HEK293 (cell line): ENCODE measurements around the gene FRAS1.

Experiments
- CTCF ChIA-PET: fragments of 350-600 bp; formaldehyde crosslinking; extraction: SDS; loops from one replicate; lab custom pipeline; 2021; ENCODE audit warnings: antibody characterized with exemption; lab: Yijun Ruan, JAX
- POLR2A ChIA-PET: fragments of 300-600 bp; formaldehyde crosslinking; extraction: SDS; loops from one replicate; lab custom pipeline; 2020; ENCODE audit warnings: antibody characterized with exemption, inconsistent platforms; lab: Yijun Ruan, JAX
- H3K27ac ChIP-seq: fragments of 200-500 bp; sonication (Bioruptor generic); 2 replicates; pipeline ENCODE4 v1.5.1; 2014; ENCODE audit warnings: low read depth, low read length, control low read depth, inconsistent platforms; ENCODE audit errors: extremely low read depth
- H3K36me3 ChIP-seq, 2 experiments: fragments of 200-500 bp in 1 of 2; sonication (Bioruptor generic) in 1 of 2; 1 replicate in 1 of 2; 2 replicates in 1 of 2; pipeline ENCODE4 v1.5.1; 2014 to 2017; ENCODE audit warnings: inconsistent platforms in 2 of 2, low read length in 2 of 2; ENCODE audit not compliant: control insufficient read depth in 2 of 2, insufficient read depth in 1 of 2
- H3K4me1 ChIP-seq: fragments of 200-500 bp; sonication (Bioruptor generic); 2 replicates; pipeline ENCODE4 v1.5.1; 2014; ENCODE audit warnings: mild to moderate bottlenecking, low read length, inconsistent platforms; ENCODE audit not compliant: control insufficient read depth, insufficient read depth
- H3K4me3 ChIP-seq: 2 replicates; pipeline ENCODE4 v1.5.1; 2011; ENCODE audit warnings: low read depth, mild to moderate bottlenecking, control low read depth, low read length, moderate library complexity
- H3K9me3 ChIP-seq: fragments of 200-500 bp; sonication (Bioruptor generic); 2 replicates; pipeline ENCODE4 v1.5.1; 2014; ENCODE audit warnings: low read depth, low read length, inconsistent platforms; ENCODE audit not compliant: control insufficient read depth, insufficient read depth
- FEZF1 ChIP-seq: fragments of 450-650 bp; formaldehyde crosslinking; IDR thresholded peaks from 2 replicates; pipeline ENCODE4 v1.5.1; 2016; ENCODE audit warnings: missing biosample characterization, missing genetic modification characterization
- GLIS1 ChIP-seq: fragments of 450-650 bp; formaldehyde crosslinking; IDR thresholded peaks from 2 replicates; pipeline ENCODE4 v1.5.1; 2016; ENCODE audit warnings: missing biosample characterization, missing genetic modification characterization
- MYNN ChIP-seq: fragments of 450-650 bp; formaldehyde crosslinking; IDR thresholded peaks from 2 replicates; pipeline ENCODE4 v1.5.1; 2016; ENCODE audit warnings: missing biosample characterization, missing genetic modification characterization, borderline replicate concordance
- OVOL3 ChIP-seq: fragments of 450-650 bp; formaldehyde crosslinking; IDR thresholded peaks from 2 replicates; pipeline ENCODE4 v1.5.1; 2016; ENCODE audit warnings: missing biosample characterization, missing genetic modification characterization
- SALL2 ChIP-seq: fragments of 450-650 bp; formaldehyde crosslinking; IDR thresholded peaks from 2 replicates; pipeline ENCODE4 v1.5.0; 2017; ENCODE audit warnings: missing biosample characterization, mild to moderate bottlenecking, missing genetic modification characterization, borderline replicate concordance
- ZFP37 ChIP-seq: fragments of 450-650 bp; formaldehyde crosslinking; IDR thresholded peaks from 2 replicates; pipeline ENCODE4 v1.5.1; 2016; ENCODE audit warnings: missing biosample characterization, missing genetic modification characterization
- ZIC2 ChIP-seq: fragments of 450-650 bp; formaldehyde crosslinking; IDR thresholded peaks from 2 replicates; pipeline ENCODE4 v1.5.1; 2016; ENCODE audit warnings: missing biosample characterization, missing genetic modification characterization
- ZNF221 ChIP-seq: fragments of 450-650 bp; formaldehyde crosslinking; IDR thresholded peaks from 2 replicates; pipeline ENCODE4 v1.5.1; 2017; ENCODE audit warnings: missing biosample characterization, missing genetic modification characterization, borderline replicate concordance
- ZNF24 ChIP-seq: fragments of 450-650 bp; formaldehyde crosslinking; IDR thresholded peaks from 2 replicates; pipeline ENCODE4 v1.5.1; 2016; ENCODE audit warnings: missing biosample characterization, missing genetic modification characterization
- ZNF26 ChIP-seq: fragments of 450-650 bp; formaldehyde crosslinking; IDR thresholded peaks from 2 replicates; pipeline ENCODE4 v1.5.1; 2016; ENCODE audit warnings: missing biosample characterization, missing genetic modification characterization
- ZNF280D ChIP-seq: fragments of 450-650 bp; formaldehyde crosslinking; IDR thresholded peaks from 2 replicates; pipeline ENCODE4 v1.5.1; 2016; ENCODE audit warnings: missing biosample characterization, missing genetic modification characterization
- ZNF350 ChIP-seq: fragments of 450-650 bp; formaldehyde crosslinking; IDR thresholded peaks from 2 replicates; pipeline ENCODE4 v1.5.0; 2017; ENCODE audit warnings: missing biosample characterization, mild to moderate bottlenecking, missing genetic modification characterization
- ZNF366 ChIP-seq: fragments of 450-650 bp; formaldehyde crosslinking; conservative IDR thresholded peaks from 2 replicates; pipeline ENCODE4 v1.5.1; 2016; ENCODE audit warnings: missing biosample characterization, missing genetic modification characterization
- ZNF501 ChIP-seq: fragments of 450-650 bp; formaldehyde crosslinking; IDR thresholded peaks from 2 replicates; pipeline ENCODE4 v1.5.1; 2016; ENCODE audit warnings: missing biosample characterization, missing genetic modification characterization
- ZNF529 ChIP-seq: fragments of 450-650 bp; formaldehyde crosslinking; IDR thresholded peaks from 2 replicates; pipeline ENCODE4 v1.5.1; 2017; ENCODE audit warnings: missing genetic modification characterization, missing biosample characterization; ENCODE audit not compliant: insufficient replicate concordance
- ZNF621 ChIP-seq: fragments of 450-650 bp; formaldehyde crosslinking; IDR thresholded peaks from 2 replicates; pipeline ENCODE4 v1.5.1; 2017; ENCODE audit warnings: missing biosample characterization, missing genetic modification characterization
- ZNF623 ChIP-seq: fragments of 450-650 bp; formaldehyde crosslinking; IDR thresholded peaks from 2 replicates; pipeline ENCODE4 v1.5.1; 2016; ENCODE audit warnings: missing biosample characterization, missing genetic modification characterization
- ZNF626 ChIP-seq: fragments of 450-650 bp; sonication (Bioruptor Pico); formaldehyde crosslinking; IDR thresholded peaks from 2 replicates; pipeline ENCODE4 v1.5.1; 2018; ENCODE audit warnings: missing biosample characterization, missing genetic modification characterization, inconsistent platforms
- ZNF629 ChIP-seq: fragments of 450-650 bp; formaldehyde crosslinking; IDR thresholded peaks from 2 replicates; pipeline ENCODE4 v1.5.1; 2017; ENCODE audit warnings: missing biosample characterization, missing genetic modification characterization
- ZNF747 ChIP-seq: fragments of 450-650 bp; formaldehyde crosslinking; IDR thresholded peaks from 2 replicates; pipeline ENCODE4 v1.5.1; 2016; ENCODE audit warnings: missing biosample characterization, missing genetic modification characterization
- ZNF776 ChIP-seq: fragments of 450-650 bp; formaldehyde crosslinking; IDR thresholded peaks from 2 replicates; pipeline ENCODE4 v1.5.0; 2017; ENCODE audit warnings: missing biosample characterization, missing genetic modification characterization, borderline replicate concordance
- ZNF777 ChIP-seq: fragments of 450-650 bp; formaldehyde crosslinking; IDR thresholded peaks from 2 replicates; pipeline ENCODE4 v1.5.1; 2017; ENCODE audit warnings: missing biosample characterization, missing genetic modification characterization, borderline replicate concordance
- ZNF792 ChIP-seq: fragments of 450-650 bp; formaldehyde crosslinking; IDR thresholded peaks from 2 replicates; pipeline ENCODE4 v1.5.1; 2016; ENCODE audit warnings: missing biosample characterization, missing genetic modification characterization
- TF ChIP-seq, protein P1 (sequence below): fragments of 450-650 bp; formaldehyde crosslinking; IDR thresholded peaks from 2 replicates; pipeline ENCODE4 v1.5.1; 2016; ENCODE audit warnings: missing biosample characterization, missing genetic modification characterization, borderline replicate concordance
- TF ChIP-seq, protein P2 (sequence below): fragments of 450-650 bp; IDR thresholded peaks from 2 replicates; pipeline ENCODE4 v1.5.1; 2018; ENCODE audit warnings: missing biosample characterization, missing genetic modification characterization

Gene FRAS1

DNA sequence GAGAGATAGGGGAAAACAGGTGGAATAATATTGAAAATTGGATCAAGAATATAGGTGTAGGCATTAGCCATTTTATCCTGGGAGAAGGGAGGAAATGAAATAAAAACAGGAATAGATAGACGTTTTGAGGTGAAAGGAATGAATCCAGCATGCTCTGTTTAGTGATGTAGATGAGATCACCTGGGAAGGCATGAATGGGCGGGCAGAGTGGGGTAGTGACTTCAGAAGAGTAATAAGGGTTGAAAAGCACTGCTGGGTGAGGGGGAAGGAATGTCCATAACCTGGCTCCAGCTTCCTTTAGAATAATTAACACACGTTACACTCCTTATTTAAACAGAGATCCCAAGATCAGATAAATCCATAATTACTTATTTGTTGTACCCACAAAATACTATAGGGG lies 303.3 kb downstream of the FRAS1 start:
- Histone ChIP-seq H3K27ac (no peak overlapping the region), H3K36me3 (no peaks in the 10 kb centered on the region), H3K4me1 (no peaks in the 10 kb centered on the region; the same call in 1 of the 2 replicates), H3K4me3 (no peak overlapping the region), H3K9me3 (no peaks in the 10 kb centered on the region)
- CTCF ChIA-PET = no interaction called here
- TF ChIP-seq ZNF221 (tag by site-specific recombination) (no peak), ZNF623 (tag by site-specific recombination) (no peak), MYNN (tag by site-specific recombination) (no peak), ZNF776 (tag by site-specific recombination) (no peak), FEZF1 (tag by site-specific recombination) (no peak), ZNF350 (tag by site-specific recombination) (no peak), ZNF629 (tag by site-specific recombination) (no peak), ZNF366 (tag by site-specific recombination) (no peak), OVOL3 (tag by site-specific recombination) (no peak), ZNF501 (tag by site-specific recombination) (no peak), SALL2 (no peak), ZNF792 (no peak), ZNF747 (tag by site-specific recombination) (no peak), ZNF626 (tag by site-specific recombination) (no peak), ZNF26 (tag by site-specific recombination) (no peak)
- TF ChIP-seq, protein P1, sequence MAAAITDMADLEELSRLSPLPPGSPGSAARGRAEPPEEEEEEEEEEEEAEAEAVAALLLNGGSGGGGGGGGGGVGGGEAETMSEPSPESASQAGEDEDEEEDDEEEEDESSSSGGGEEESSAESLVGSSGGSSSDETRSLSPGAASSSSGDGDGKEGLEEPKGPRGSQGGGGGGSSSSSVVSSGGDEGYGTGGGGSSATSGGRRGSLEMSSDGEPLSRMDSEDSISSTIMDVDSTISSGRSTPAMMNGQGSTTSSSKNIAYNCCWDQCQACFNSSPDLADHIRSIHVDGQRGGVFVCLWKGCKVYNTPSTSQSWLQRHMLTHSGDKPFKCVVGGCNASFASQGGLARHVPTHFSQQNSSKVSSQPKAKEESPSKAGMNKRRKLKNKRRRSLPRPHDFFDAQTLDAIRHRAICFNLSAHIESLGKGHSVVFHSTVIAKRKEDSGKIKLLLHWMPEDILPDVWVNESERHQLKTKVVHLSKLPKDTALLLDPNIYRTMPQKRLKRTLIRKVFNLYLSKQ (tag by site-specific recombination) = no peak
- TF ChIP-seq, protein P2, sequence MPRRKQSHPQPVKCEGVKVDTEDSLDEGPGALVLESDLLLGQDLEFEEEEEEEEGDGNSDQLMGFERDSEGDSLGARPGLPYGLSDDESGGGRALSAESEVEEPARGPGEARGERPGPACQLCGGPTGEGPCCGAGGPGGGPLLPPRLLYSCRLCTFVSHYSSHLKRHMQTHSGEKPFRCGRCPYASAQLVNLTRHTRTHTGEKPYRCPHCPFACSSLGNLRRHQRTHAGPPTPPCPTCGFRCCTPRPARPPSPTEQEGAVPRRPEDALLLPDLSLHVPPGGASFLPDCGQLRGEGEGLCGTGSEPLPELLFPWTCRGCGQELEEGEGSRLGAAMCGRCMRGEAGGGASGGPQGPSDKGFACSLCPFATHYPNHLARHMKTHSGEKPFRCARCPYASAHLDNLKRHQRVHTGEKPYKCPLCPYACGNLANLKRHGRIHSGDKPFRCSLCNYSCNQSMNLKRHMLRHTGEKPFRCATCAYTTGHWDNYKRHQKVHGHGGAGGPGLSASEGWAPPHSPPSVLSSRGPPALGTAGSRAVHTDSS (tag by site-specific recombination) = no peak
- POLR2A ChIA-PET = no interaction called here

DNA sequence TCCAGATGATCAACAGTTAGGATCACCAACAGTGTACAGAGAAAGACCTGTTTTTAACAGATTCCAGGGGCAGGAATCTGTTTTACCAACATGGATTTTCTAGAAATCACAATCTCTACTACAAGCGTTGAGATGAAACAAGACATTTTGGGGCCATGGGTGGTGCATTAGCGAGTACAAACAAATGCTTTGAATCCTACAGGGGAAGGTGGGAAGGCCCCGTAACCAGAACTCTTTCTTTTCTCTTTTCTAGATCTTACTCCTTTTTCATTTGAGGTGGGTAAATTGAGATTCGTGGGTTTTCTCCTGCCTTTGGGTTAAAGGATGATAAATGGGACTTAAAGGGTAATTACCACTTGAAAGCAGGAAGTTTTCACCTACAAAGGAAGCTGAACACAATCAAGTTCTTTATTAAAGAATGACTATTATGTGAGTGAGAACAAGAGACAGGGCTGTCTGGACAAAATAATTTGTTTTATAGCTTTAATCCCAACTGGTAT lies 304.5 kb downstream of the FRAS1 start:
- H3K4me1 ChIP-seq = no peaks in the 10 kb centered on the region; the same call in 1 of the 2 replicates
- no peak overlapping the region for H3K27ac ChIP-seq
- H3K4me3 ChIP-seq = no peak overlapping the region
- H3K36me3 ChIP-seq = peaks cover 0 to 5% of the 10 kb centered on the region in 2 experiments; a peak in 1 of 3 replicates
- ChIA-PET POLR2A (no interaction called here), CTCF (interaction anchor here (0.9 kb wide), 1 partner anchor 367 kb away, joined by 3 read pairs; no protein-coding TSS in a partner anchor)
- no peaks in the 10 kb centered on the region for H3K9me3 ChIP-seq
- no peak for TF ChIP-seq ZNF280D (tag by site-specific recombination)
- TF ChIP-seq ZNF529 (tag by site-specific recombination) = no peak
- no peak for TF ChIP-seq GLIS1
- no peak for TF ChIP-seq ZNF621 (tag by site-specific recombination)
- TF ChIP-seq ZNF24 = no peak
- TF ChIP-seq ZIC2 (tag by site-specific recombination) = no peak
- no peak for TF ChIP-seq ZFP37 (tag by site-specific recombination)
- TF ChIP-seq ZNF221 (tag by site-specific recombination) = no peak
- TF ChIP-seq ZNF777 (tag by site-specific recombination) = no peak
